Fibroblast of lung (primary cell): Measurements from ENCODE around the gene TMEM239. TPM values are rescaled to one million over a fixed set of nuclear protein-coding genes. Genes with fewer than 3 reads are reported as not detected.

Experiments
- DNase-seq, 2 donors: peaks; one replicate each; pipeline versions ENCODE4 v3.0.0 to v3.0.0-alpha.2; 2010; ENCODE audit warnings: low read depth in 2 of 2
- H2AFZ ChIP-seq: 2 replicates; pipeline ENCODE4 v1.5.1; 2012; ENCODE audit warnings: low read length, control low read depth, inconsistent platforms
- H3K27ac ChIP-seq: 2 replicates; pipeline ENCODE4 v1.5.1; 2011; ENCODE audit warnings: low read length, control low read depth; ENCODE audit not compliant: insufficient read depth
- H3K27me3 ChIP-seq: 2 replicates; pipeline ENCODE4 v1.5.1; 2011; ENCODE audit warnings: mild to moderate bottlenecking, low read length; ENCODE audit not compliant: control insufficient read depth, insufficient read depth
- H3K36me3 ChIP-seq: 2 replicates; pipeline ENCODE4 v1.5.1; 2011; ENCODE audit warnings: low read length; ENCODE audit not compliant: control insufficient read depth, insufficient read depth
- H3K4me1 ChIP-seq: 2 replicates; pipeline ENCODE4 v1.5.1; 2011; ENCODE audit warnings: low read length; ENCODE audit not compliant: control insufficient read depth, insufficient read depth; ENCODE audit errors: extremely low read depth
- H3K4me2 ChIP-seq: 2 replicates; pipeline ENCODE4 v1.5.1; 2011; ENCODE audit warnings: low read length, control low read depth; ENCODE audit not compliant: insufficient read depth; ENCODE audit errors: extremely low read depth
- H3K4me3 ChIP-seq, 4 experiments: fragments of 200-600 bp in 1 of 4; sonication (generic) in 1 of 4; replicated peaks in 1 of 4; 2 replicates each; pipeline ENCODE4 v1.5.1; 2011 to 2016; ENCODE audit warnings: low read length in 4 of 4, low read depth in 3 of 4, mild to moderate bottlenecking in 3 of 4, control low read depth in 2 of 4, inconsistent platforms in 1 of 4, mixed read lengths in 1 of 4; ENCODE audit not compliant: insufficient read depth in 1 of 4; ENCODE audit errors: control extremely low read depth in 1 of 4
- H3K79me2 ChIP-seq: 2 replicates; pipeline ENCODE4 v1.5.1; 2012; ENCODE audit warnings: mild to moderate bottlenecking, low read length, inconsistent platforms; ENCODE audit not compliant: control insufficient read depth, insufficient read depth
- H3K9ac ChIP-seq: 2 replicates; pipeline ENCODE4 v1.5.1; 2011; ENCODE audit warnings: mild to moderate bottlenecking, low read length, control low read depth; ENCODE audit not compliant: insufficient read depth
- H3K9me3 ChIP-seq: 2 replicates; pipeline ENCODE4 v1.5.1; 2012; ENCODE audit warnings: low read depth, low read length; ENCODE audit not compliant: control insufficient read depth, insufficient read depth
- H4K20me1 ChIP-seq: 2 replicates; pipeline ENCODE4 v1.5.1; 2011; ENCODE audit warnings: low read length; ENCODE audit not compliant: control insufficient read depth, insufficient read depth; ENCODE audit errors: extremely low read depth
- CTCF ChIP-seq, 2 donors: IDR thresholded peaks in 1 of 2; conservative IDR thresholded peaks in 1 of 2; 1 replicate in 1 of 2; 2 replicates in 1 of 2; pipeline ENCODE4 v1.5.1; 2011 to 2012; ENCODE audit warnings: low read length in 2 of 2, control low read depth in 1 of 2, inconsistent platforms in 1 of 2, low read depth in 1 of 2, mild to moderate bottlenecking in 1 of 2
- EZH2 ChIP-seq: IDR thresholded peaks from 2 replicates; pipeline ENCODE4 v1.5.1; 2012; ENCODE audit warnings: low read length, control low read depth, mild to moderate bottlenecking; ENCODE audit errors: missing control alignments
- polyA plus RNA-seq, 2 donors: library from polyadenylated mRNA; depleted of rRNA in 1 of 2; stranded (reverse) in 1 of 2; unstranded in 1 of 2; fragments of >200 nt; gene quantifications; 2 replicates each; pipeline ENCODE4 v1.2.1, GENCODE V29; 2011 to 2012; ENCODE audit warnings: missing spikeins in 1 of 2
- total RNA-seq: library from RNA; depleted of rRNA; stranded (reverse); fragments of >200 nt; gene quantifications from 2 replicates; pipeline ENCODE4 v1.2.1, GENCODE V29; 2014

The TMEM239 gene
- total and polyA plus RNA-seq, 2 donors (not counting 1 experiment from before 2014, with no cell fraction given) = 0.03 TPM; not detected in 1

DNA sequence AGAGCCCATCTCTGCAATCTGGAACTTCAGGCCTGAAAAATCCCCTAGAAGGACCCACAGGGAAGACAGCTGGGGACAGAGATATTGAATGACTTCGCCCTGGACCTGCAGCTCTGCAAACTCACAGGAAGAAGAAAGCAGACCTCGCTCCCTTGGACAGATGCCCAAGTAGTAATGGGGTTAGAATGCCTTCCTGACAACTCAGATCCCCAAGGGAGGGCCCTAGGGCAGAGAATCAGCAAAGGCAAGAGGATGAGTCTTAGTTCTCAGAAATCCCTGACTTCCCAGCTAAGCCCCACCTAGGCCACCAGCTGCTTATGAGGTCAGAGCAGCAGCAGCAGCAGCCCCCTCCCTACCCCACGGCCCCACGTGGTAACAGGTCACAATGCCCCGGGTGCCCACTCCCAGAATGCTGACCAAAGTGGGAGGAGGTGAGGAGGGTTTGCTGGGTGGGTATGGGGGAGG lies 1.5 kb upstream of the TMEM239 start, which contains the start of gene C20orf141:
Gene C20orf141, plus strand, starts transcription at position 401 of the 465 bp plus-strand sequence. CDS start 198 bp downstream, outside the sequence.
- peak within 1 kb of the TSS; percentile 81 for H3K27ac ChIP-seq
- no peaks in the 10 kb centered on the region for H3K79me2 ChIP-seq
- H2AFZ ChIP-seq = no peak within 1 kb of the TSS
- H3K9ac ChIP-seq = peak within 1 kb of the TSS; percentile 41
- peak within 1 kb of the TSS; percentile 42 for H3K4me2 ChIP-seq
- peaks cover 18% of the 10 kb centered on the region for H3K4me1 ChIP-seq
- no peak within 1 kb of the TSS for H3K4me3 ChIP-seq
- H3K36me3 ChIP-seq = no peaks in the 10 kb centered on the region
- no peaks in the 10 kb centered on the region for H3K9me3 ChIP-seq
- TF ChIP-seq CTCF (conservative IDR thresholded peaks at IDR 0.05 in 1 of 2, IDR thresholded peaks at IDR 0.05 in 1 of 2; ENCODE audit: low read depth in 1 of 2, low read length in 2 of 2) (no peak), EZH2 (no peak)
- no peaks in the 10 kb centered on the region for H4K20me1 ChIP-seq
- H3K27me3 ChIP-seq = no peaks in the 10 kb centered on the region
- DNase-seq = peak; percentile 96

GRCh38 chr20:2815242-2815900 lies 793 bp upstream of the TMEM239 start:
- no peak overlapping the region for H2AFZ ChIP-seq
- H3K36me3 ChIP-seq = no peaks in the 10 kb centered on the region
- peaks cover under 1% of the 10 kb centered on the region for H3K27me3 ChIP-seq
- no peaks in the 10 kb centered on the region for H4K20me1 ChIP-seq
- peak overlapping the region; percentile 41 for H3K9ac ChIP-seq
- no peak for DNase-seq
- H3K4me3 ChIP-seq = no peak overlapping the region
- no peaks in the 10 kb centered on the region for H3K9me3 ChIP-seq
- no peak overlapping the region for H3K4me2 ChIP-seq
- H3K27ac ChIP-seq = peak overlapping the region; percentile 81
- H3K79me2 ChIP-seq = no peaks in the 10 kb centered on the region
- H3K4me1 ChIP-seq = peaks cover 22% of the 10 kb centered on the region
- TF ChIP-seq CTCF (conservative IDR thresholded peaks at IDR 0.05 in 1 of 2, IDR thresholded peaks at IDR 0.05 in 1 of 2; ENCODE audit: low read depth in 1 of 2, low read length in 2 of 2) (no peak), EZH2 (no peak)

DNA sequence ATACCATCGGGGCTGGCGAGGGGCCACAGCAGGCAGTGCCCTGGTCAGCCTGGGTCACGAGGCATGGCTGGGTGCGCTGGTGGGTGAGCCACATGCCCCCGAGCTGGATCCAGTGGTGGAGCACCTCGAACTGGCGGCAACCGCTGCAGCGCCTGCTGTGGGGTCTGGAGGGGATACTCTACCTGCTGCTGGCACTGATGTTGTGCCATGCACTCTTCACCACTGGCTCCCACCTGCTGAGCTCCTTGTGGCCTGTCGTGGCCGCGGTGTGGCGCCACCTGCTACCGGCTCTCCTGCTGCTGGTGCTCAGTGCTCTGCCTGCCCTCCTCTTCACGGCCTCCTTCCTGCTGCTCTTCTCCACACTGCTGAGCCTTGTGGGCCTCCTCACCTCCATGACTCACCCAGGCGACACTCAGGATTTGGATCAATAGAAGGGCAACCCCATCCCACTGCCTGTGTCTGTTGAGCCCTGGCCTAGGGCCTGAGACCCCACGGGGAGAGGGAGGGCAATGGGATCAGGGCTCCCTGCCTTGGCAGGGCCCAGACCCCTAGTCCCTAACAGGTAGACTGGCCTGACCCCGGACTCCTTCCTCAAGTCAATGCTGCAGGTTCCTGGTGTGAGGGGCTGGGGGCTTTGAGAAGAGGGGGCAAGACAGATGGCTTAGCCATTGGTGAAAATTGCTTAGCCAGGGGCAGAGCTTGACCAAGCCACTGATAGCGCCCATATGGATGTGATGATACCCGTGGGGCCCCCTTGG lies 598 bp downstream of the TMEM239 start:
- Histone ChIP-seq H3K79me2 (no peaks in the 10 kb centered on the region), H4K20me1 (no peaks in the 10 kb centered on the region), H3K4me1 (peaks cover 28% of the 10 kb centered on the region), H3K36me3 (no peaks in the 10 kb centered on the region), H3K27ac (no peak overlapping the region), H3K9ac (no peak overlapping the region), H2AFZ (no peak overlapping the region), H3K4me3 (no peak overlapping the region), H3K27me3 (peaks cover 11% of the 10 kb centered on the region), H3K4me2 (no peak overlapping the region), H3K9me3 (no peaks in the 10 kb centered on the region)
- DNase-seq = no peak
- no peak for TF ChIP-seq CTCF (conservative IDR thresholded peaks at IDR 0.05 in 1 of 2, IDR thresholded peaks at IDR 0.05 in 1 of 2; ENCODE audit: low read depth in 1 of 2, low read length in 2 of 2)
- no peak for TF ChIP-seq EZH2
